Loucy (cell line): ENCODE results near the gene CARD19.

Experiments
- CTCF ChIP-seq: fragments of 200-600 bp; sonication (generic); conservative IDR thresholded peaks from 2 replicates; pipeline ENCODE4 v1.5.1; 2014; ENCODE audit warnings: mild to moderate bottlenecking, antibody characterized with exemption, low read length
- EZH2phosphoT487 ChIP-seq: fragments of 200-600 bp; IDR thresholded peaks from 2 replicates; pipeline ENCODE4 v1.6.1; 2018; ENCODE audit warnings: antibody characterized with exemption, mild to moderate bottlenecking, moderate library complexity, borderline replicate concordance

DNA sequence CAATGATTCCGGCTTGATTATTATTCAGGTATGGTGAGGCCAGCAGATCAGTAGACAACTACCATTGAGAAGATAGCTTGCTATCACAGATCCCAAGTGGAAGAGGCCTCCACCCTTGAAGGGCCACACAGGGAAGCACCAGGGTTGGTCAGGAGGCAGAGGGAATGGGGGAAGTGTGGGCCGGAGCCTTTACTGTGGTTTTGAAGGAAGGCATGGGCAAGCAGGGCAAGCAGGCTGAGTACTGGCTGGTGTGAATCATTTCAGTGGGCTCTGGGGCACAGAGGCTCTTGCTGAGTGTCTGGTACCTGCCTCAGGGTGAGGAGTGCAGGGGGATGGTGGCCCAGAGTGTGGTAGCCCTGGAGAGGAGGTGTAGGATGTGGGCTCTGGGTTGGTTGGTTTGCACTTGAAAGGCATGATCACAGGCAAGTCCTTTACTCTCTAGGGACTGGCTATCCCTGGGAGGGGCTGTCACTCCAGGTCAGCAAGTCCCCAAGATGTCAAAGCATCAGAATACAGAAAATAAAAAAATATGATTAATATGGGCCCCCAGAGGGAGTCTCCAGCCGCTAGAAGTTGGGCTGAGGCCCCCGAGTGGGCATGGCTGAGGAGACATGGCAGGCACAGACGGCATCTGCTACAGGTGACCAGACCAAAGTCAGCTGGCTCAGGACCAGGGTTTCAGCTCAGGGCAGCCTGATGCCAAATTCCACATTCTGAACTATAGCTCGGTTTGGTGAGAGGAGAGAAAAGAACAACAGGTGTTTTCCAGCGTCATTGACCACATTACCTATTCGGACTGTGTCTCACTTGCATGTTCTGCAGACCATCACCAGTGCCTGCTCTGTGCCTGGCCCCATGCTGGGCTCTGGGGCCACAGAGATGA is 47.2 kb upstream of the CARD19 start:
- TF ChIP-seq CTCF (no peak), EZH2phosphoT487 (no peak)
